ENCODE results near the gene KNSTRN. TPM values are rescaled to one million over a fixed set of nuclear protein-coding genes. Genes with fewer than 3 reads are reported as not detected.

The KNSTRN gene
- total and polyA plus RNA-seq, 8 donors = 2.2 to 8.4 (median 3.5) TPM

DNA sequence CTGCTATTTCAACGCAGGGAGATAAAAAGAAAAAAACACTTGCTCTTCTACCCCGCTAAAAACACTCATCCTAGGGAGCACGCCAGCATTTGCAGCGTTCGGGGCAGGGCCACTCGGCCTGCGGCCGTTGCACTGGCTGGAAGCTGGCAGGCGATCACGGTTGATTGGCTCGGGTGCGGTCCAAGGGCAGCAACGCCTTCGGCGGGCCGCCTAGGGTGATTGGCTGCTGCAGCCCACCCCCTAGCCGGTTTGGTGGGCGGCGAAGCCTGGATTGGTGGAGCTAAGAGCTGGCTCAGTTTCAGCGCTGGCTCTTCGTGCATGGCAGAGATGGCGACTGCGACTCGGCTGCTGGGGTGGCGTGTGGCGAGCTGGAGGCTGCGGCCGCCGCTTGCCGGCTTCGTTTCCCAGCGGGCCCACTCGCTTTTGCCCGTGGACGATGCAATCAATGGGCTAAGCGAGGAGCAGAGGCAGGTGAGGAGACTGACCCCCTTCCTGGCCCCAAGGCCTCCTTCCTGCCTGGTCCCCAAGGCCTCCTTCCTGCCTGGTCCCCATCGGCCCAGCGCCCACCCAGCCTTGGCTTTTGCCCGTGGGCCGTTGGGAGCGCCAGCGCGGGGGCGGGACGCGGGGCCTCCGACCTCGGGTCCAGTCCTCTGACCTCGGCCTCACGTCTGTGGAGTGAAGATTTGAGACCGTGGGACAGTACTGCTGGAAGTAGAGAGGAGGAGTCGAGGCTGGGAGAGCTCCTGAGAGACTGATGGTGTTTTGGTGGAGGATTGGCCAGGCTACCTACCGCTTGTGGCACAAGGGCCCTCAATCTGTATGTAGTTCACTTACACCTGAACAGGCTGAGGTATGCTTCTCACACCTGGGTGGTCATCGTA is 23.2 kb downstream of the KNSTRN start, which contains the start of gene IVD:
Gene IVD, plus strand, starts transcription at position 295 of the 881 bp plus-strand sequence. Its CDS starts 33 bp downstream, at position 328.
- Histone ChIP-seq H3K4me3 (peak within 1 kb of the TSS; percentile 76 to 95 (median 81)), H3K27ac (peak within 1 kb of the TSS in 3 of 4 donors; percentile 18 to 60 (median 44)), H3K27me3 (no peaks in the 10 kb centered on the region), H3K4me1 (peaks cover 0 to 19% (median 0%) of the 10 kb centered on the region in 3 donors), H3K9me3 (no peaks in the 10 kb centered on the region), H3K36me3 (peaks cover 0 to 7% (median 0%) of the 10 kb centered on the region in 3 donors)
- 1% methylated on average over 54 of the region's 54 CpGs for WGBS, 2 donors
- ATAC-seq (peak; percentile 99 to 100 (median 99)), FAIRE-seq (peak; percentile 95), DNase-seq (peak; percentile 94 to 98 (median 95))
- TF ChIP-seq, protein P1, sequence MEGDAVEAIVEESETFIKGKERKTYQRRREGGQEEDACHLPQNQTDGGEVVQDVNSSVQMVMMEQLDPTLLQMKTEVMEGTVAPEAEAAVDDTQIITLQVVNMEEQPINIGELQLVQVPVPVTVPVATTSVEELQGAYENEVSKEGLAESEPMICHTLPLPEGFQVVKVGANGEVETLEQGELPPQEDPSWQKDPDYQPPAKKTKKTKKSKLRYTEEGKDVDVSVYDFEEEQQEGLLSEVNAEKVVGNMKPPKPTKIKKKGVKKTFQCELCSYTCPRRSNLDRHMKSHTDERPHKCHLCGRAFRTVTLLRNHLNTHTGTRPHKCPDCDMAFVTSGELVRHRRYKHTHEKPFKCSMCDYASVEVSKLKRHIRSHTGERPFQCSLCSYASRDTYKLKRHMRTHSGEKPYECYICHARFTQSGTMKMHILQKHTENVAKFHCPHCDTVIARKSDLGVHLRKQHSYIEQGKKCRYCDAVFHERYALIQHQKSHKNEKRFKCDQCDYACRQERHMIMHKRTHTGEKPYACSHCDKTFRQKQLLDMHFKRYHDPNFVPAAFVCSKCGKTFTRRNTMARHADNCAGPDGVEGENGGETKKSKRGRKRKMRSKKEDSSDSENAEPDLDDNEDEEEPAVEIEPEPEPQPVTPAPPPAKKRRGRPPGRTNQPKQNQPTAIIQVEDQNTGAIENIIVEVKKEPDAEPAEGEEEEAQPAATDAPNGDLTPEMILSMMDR (IDR thresholded peaks at IDR 0.05) = no peak
- intact Hi-C loops (cut with DNase I) = no loop called here

DNA sequence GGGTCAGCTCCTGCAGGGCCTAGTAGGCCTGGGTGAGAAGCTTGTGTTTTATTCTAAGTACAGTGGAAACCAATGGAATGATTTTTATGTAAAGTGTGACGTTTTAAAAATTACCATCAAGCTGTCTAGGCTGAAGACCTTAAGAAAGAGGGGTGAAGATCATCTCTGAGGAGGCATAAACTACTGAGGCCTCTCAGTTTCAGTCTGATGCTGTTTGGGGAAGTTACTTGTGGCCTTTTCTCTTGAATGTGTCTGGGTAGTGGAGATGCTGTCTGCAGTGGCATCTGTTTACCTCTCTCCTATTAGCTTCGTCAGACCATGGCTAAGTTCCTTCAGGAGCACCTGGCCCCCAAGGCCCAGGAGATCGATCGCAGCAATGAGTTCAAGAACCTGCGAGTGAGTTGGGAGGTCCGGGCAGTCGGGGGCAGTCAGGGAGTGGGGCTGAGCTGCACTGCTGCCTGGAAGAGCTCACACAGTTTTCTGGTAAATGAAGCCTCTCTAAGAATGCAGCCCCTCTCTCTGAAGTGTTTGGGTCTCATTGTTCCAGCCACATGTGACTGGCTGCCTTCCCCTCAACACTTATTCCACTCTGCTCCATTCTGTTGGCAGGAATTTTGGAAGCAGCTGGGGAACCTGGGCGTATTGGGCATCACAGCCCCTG is 24.9 kb downstream of the KNSTRN start:
- no peak for FAIRE-seq
- TF ChIP-seq, protein P1 (IDR thresholded peaks at IDR 0.05) = no peak
- Histone ChIP-seq H3K36me3 (peaks cover 0 to 11% (median 0%) of the 10 kb centered on the region in 3 donors), H3K4me1 (peaks cover 0 to 24% (median 7%) of the 10 kb centered on the region in 3 donors), H3K27ac (no peak overlapping the region), H3K9me3 (no peaks in the 10 kb centered on the region), H3K27me3 (no peaks in the 10 kb centered on the region), H3K4me3 (no peak overlapping the region)
- intact Hi-C loops (cut with DNase I) = no loop called here
- no peak for DNase-seq
- no peak for ATAC-seq
- WGBS, 2 donors = 79 to 89% methylated on average over 8 of the region's 8 CpGs

DNA sequence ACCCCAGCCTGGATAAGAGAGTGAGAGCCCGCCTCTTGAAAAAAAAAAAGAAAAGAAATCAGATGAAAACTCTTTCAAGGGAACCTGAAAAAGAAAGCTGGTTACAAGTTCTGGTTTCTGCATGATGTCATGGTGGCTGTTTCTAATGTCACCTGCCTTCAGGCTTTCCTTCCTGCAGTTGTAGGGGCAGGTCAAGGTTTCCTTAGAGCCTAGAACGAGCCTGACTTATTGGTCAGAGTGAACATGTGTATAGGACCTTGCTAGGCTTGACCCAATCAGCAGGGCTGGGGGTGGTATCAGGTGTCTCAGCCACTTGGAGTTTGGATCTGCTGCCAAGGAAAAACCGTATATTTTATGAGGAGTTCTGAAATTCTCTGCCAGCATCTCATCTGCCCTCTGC is 26.8 kb downstream of the KNSTRN start:
- no peak for FAIRE-seq
- no peak for DNase-seq
- no peak for ATAC-seq

DNA sequence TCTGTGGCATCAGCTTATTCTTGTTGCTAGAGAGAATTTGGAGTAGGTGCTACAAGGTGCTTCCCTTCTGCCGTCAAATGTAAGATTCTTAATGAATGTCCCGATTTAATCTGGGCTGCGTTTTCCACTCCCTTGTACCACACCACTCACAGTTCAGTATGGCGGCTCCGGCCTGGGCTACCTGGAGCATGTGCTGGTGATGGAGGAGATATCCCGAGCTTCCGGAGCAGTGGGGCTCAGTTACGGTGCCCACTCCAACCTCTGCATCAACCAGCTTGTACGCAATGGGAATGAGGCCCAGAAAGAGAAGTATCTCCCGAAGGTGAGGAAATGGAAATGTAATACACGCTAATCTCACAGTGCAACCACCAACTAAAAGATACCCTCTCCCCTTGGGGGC is 28.0 kb downstream of the KNSTRN start:
- Histone ChIP-seq H3K9me3 (no peaks in the 10 kb centered on the region), H3K27me3 (no peaks in the 10 kb centered on the region), H3K36me3 (peaks cover 0 to 31% (median 8%) of the 10 kb centered on the region in 3 donors), H3K4me1 (peaks cover 0 to 22% (median 11%) of the 10 kb centered on the region in 3 donors), H3K27ac (no peak overlapping the region), H3K4me3 (no peak overlapping the region)
- DNase-seq (no peak), FAIRE-seq (no peak), ATAC-seq (no peak)
- TF ChIP-seq, protein P1 (IDR thresholded peaks at IDR 0.05) = no peak
- intact Hi-C loops (cut with DNase I) = no loop called here
- 94 to 97% methylated on average over 11 of the region's 11 CpGs for WGBS, 2 donors

More for the DNA sequence above, 26.8 kb downstream of the KNSTRN start:
- whole genome bisulfite sequencing, 2 donors = 82 to 88% methylated on average over 3 of the region's 3 CpGs
- peaks cover 0 to 21% (median 0%) of the 10 kb centered on the region in 3 donors for H3K36me3 ChIP-seq
- intact Hi-C loops (cut with DNase I) = no loop called here
- H3K27me3 ChIP-seq = no peaks in the 10 kb centered on the region
- no peaks in the 10 kb centered on the region for H3K9me3 ChIP-seq
- no peak overlapping the region for H3K4me3 ChIP-seq
- H3K27ac ChIP-seq = no peak overlapping the region
- H3K4me1 ChIP-seq = peaks cover 0 to 29% (median 11%) of the 10 kb centered on the region in 3 donors
- TF ChIP-seq, protein P1 (IDR thresholded peaks at IDR 0.05) = no peak
